Right renal pelvis (tissue), 4 donors: Measurements from ENCODE around the gene NUDT22. TPM values are rescaled to one million over a fixed set of nuclear protein-coding genes. Genes with fewer than 3 reads are reported as not detected.

Source experiments
- DNase-seq, 4 donors: peaks; one replicate each; pipeline ENCODE4 v3.0.0-alpha.2; 2013; ENCODE audit warnings: low read depth in 4 of 4, low spot score in 3 of 4, missing footprints in 1 of 4
- polyA plus RNA-seq, 4 donors: library from polyadenylated mRNA; unstranded; fragments of 120-200 nt; gene quantifications; one replicate each; pipeline ENCODE4 v1.2.1, GENCODE V29; 2013; ENCODE audit not compliant: insufficient read length in 4 of 4

Gene NUDT22
- polyA plus RNA-seq = 10 to 100 TPM; 20.1 to 31.8 (median 22.9) TPM

- no peak for DNase-seq
Measured at GRCh38 chr11:64225608-64226506, at the start of gene NUDT22, which contains the start of gene TRPT1. NUDT22 (plus strand) TSS chr11:64226274; CDS start chr11:64226653, 379 bp downstream. TRPT1 (minus strand) TSS chr11:64226186; CDS start chr11:64225860, 326 bp downstream.

GRCh38 chr11:64176751-64177150, 49.3 kb upstream of the NUDT22 start:
- no peak for DNase-seq

DNA sequence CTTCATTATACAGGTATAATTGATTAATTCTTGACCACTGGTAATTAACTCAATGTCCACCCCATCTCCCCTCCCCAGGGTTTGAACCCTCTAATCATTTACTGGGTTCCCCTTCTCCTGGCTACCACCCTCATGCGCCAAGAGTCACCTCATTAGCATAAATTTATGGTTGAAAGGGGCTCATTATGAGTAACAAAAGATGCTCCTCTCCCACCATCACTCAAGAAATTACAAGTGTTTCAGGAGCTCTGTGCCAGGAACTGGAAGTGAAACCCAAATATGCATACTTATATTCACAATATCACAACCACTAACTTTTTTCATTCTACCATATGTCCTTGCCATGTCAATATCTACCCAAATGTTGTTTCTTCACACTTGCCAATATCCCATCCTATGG, 47.9 kb upstream of the NUDT22 start:
- DNase-seq = no peak

DNA sequence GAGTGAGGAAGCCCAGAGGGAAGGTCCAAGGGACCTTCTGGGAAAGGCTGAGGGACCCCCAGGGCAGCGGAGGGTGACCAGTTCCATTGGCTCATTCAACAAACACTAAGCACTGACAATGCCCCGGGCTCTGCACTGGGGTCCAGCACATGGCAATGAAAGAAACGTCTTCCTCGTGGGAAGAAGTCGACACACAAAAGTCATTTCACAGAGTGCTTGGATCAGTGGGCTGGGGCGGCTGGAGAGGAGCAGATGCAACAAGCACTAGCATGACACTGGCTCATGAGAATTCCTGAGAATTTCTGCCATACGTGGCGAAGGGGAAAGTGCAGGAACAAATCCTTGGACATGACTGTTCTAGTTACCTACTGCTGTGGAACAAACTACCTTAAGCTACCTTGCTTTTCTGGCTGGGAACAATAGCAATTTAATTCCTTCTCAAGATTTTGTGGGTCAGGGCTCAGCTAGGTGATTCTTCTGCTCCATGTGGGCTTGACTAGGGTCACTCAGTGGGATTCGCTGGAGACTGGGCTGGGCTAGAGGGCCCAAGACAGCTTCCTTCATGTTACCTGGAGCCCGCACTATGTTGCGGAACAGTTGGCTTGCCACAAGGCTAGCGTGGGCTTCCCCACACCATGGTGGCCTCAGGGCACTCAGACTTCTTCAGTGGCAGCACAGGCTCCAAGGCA, 47.0 kb upstream of the NUDT22 start:
- DNase-seq = no peak

DNA sequence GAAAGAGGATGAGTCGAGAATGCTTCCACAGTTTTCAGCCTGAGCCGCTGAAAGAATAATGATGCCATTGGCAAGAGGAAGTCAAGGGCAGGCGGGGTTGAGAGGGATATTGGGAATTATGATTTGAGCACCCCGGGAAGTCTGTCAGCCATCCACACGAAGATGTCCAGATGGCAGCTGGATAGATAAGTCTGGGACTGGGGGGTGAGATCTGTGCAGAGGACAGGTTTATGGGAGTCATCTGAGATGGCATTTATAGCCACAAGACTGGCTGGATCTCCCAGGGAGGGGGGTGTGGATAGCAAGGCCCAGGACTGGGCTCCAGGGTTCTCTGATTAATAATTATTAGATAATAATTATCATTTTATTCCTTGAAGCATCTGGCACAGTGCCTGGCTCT, 45.2 kb upstream of the NUDT22 start:
- DNase-seq = no peak

DNA sequence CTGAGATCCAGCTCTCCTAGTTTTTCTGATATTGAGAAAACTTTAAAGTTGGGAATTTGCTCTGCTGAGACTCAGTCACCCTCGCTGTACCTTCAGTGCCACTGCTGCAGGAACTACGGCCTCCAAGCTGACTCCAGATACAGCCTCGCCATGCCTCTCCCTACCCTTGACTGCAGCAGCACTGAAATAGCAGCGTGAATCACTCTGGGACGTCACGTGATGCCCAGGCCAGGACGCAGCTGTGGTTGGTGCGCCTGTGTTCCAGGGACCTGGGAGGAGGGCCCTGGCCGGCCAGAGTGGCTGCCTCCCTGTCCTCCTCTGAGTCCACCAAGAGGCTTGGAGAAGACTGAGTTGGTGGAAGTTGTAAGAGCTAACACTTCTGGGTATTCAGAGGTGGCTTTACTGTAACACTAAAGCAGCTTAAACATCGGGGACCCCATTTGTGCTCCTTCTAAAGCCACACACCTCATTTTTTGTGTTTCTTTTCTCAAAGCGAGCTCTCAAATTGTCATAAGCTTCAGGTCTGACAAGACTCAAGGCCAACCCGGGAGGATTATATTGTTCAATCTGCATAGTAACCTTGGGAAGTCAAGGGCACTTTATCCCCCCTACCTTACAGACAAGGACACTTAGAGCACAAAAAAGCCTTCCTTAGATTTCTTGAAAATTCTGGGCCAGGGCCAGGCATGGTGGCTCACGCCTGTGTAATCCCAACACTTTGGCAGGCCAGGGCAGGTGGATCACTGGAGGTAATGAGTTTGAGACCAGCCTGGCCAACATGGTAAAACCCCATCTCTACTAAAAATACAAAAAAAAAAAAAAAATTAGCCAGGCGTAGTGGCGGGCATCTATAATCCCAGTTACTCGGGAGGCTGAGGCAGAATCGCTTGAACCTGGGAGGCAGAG, 44.3 kb upstream of the NUDT22 start:
- peak in 2 of 4 donors; percentile 74 to 77 for DNase-seq

- DNase-seq = no peak
Measured at GRCh38 chr11:64183890-64184289, 42.2 kb upstream of the NUDT22 start.

DNA sequence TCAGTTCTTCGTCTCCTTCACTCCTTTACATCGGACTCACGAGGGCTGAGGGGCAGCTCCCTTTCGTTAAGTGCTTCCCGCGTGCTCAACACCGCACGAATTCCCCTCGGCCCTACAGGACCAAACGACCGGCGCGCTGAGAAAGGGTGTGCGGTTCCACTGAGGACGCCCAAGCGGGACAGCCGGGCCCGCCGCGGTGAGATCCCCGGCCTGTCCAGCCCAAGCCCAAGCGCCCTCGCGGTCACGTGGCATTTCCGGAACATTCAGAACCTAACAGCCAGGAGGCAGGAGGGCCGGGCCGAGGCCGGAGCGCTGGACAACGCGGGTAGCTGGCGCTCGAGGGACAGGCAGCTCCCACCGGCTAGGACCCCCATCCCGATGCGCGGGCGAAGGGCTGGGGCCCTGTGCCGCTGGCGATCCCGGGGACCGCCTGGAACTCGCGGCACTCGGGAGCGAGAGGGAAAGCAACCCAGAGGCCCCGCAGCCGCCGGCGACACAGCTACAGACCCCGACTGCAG, 40.8 kb upstream of the NUDT22 start:
- peak in 1 of 4 donors; percentile 61 for DNase-seq

- peak; percentile 100 for DNase-seq
Measured at GRCh38 chr11:64185693-64186491, 40.2 kb upstream of the NUDT22 start, which contains the start of gene STIP1. STIP1 (plus strand) TSS chr11:64186171; CDS start chr11:64186262, 91 bp downstream.

- no peak for DNase-seq
Measured at GRCh38 chr11:64186492-64187165, 39.4 kb upstream of the NUDT22 start.

DNA sequence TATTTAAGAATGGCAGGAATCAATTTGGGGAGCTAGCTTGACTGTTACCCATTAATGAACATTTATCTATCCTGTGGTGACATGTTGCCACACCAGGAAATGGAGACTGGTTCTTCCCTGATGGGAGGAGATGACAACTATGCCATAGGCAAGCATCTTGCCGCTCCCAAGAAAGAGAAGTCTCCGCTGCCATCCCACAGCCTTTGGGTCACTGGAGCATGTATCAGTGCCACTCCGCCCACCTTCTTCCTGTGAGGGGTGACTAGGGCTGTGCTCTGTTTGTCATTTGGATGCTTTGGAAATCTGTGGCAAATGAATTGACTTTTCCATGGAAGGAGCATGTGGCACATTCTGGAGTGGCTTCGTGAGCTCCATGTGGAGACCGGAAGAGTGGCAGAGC, 33.6 kb upstream of the NUDT22 start:
- DNase-seq = no peak

- DNase-seq = no peak
Measured at GRCh38 chr11:64196626-64197025, 29.4 kb upstream of the NUDT22 start.

- DNase-seq = no peak
Measured at GRCh38 chr11:64198511-64198910, 27.6 kb upstream of the NUDT22 start.

DNA sequence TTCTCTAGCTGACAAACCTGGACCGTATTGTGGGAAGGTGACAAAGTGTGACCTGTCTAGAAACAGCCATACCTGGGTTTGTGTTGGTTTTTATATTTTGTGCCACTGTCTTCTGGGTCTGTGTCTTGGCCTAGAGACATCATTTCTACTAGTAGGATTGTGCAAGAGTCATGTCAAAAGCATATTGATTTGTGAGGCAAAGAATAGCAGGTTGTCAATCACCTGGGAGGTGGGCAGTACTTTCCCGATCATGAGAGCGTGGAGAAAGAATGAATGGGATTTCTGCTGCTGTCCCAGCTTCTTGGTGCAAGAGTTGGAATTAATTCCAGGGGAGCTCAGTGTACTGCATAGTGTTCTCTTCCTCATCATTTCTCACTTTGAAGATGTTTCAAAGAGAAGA, 24.5 kb upstream of the NUDT22 start:
- no peak for DNase-seq

DNA sequence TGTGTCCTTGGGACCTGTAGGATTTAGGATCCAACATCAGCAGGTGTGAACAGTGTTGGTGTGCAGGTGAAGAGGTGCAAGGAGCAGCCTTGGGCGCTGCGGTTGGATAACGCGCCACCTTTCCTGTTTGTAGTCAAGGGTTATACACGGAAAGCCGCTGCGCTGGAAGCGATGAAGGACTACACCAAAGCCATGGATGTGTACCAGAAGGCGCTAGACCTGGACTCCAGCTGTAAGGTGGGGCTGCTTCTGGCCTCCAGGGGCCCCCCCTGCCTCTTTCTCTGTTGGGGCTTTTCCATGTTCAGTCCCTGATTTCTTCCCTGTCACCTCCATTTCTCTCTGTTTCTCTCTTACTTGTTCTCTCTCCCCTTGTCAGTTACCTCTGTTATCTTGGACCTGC, 23.1 kb upstream of the NUDT22 start:
- no peak for DNase-seq

DNA sequence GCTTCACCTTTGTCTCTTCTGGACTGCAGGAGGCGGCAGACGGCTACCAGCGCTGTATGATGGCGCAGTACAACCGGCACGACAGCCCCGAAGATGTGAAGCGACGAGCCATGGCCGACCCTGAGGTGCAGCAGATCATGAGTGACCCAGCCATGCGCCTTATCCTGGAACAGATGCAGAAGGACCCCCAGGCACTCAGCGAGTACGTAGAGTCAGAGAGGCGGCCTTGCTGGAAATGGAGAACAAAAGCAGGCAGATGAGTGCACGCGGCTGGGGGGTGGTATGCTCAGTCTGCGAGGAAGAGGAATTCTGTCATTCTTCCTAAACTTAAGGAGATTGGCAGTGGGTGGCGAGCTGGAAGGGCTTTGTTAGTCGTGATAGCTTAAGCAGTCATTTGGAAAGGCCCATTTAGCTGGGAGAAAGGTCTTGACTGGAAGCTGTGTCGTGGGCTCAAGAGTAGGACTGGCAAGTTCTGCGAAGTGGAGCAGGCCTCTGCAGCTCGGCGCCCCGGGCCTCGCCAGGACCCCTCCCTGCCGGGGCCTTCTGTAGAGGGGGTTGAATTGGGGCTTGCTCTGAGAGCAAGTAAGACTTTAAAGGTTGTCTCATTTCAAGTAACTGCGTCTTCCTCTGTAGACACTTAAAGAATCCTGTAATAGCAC, 22.5 kb upstream of the NUDT22 start:
- DNase-seq = no peak

GRCh38 chr11:64204080-64204440, 22.0 kb upstream of the NUDT22 start:
- no peak for DNase-seq

DNA sequence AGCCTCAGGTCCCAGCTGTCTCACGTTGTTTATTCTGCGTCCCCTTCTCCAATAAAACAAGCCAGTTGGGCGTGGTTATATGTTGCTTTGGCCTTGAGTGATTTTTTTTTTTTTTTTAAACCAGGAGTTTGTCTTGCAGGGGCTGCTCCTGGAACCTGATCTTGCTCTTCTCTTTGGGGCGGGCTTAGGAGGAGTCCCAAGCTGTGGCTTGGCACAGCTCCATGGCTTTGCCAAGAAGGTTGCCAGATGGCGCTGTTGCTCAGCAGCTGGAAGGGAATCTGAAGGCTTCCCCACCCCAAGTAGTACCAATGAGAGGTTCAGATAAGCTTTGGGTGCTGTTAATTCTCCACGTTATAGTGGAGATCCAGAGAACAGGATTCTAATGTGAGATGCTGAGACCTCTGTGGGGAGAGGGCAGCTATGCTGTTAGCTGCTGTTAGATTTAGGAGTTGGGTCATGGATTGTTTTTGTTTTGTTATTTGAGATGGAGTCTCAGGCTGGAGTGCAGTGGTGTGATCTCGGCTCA, 21.5 kb upstream of the NUDT22 start:
- DNase-seq = peak; percentile 72 to 82 (median 78)
